ENCODE measurements around the gene SHISA4.
"Not testable (repeated sequence)": the region's sequence is repeated elsewhere in the genome, so short reads cannot be mapped to it uniquely, and the experiment has no call there.

GRCh38 chr1:201856722-201857121, 32.0 kb upstream of the SHISA4 start:
- not testable (repeated sequence) for TF ChIP-seq CREB1 (CRISPR knock-in tag; IDR thresholded peaks at IDR 0.05); ETV6 (CRISPR knock-in tag; IDR thresholded peaks at IDR 0.05); CTCF (IDR thresholded peaks at IDR 0.05); ATF3 (CRISPR knock-in tag; conservative IDR thresholded peaks at IDR 0.05); USF1 (CRISPR knock-in tag; IDR thresholded peaks at IDR 0.05); SP1 (CRISPR knock-in tag; conservative IDR thresholded peaks at IDR 0.05); ZNF512 (CRISPR knock-in tag; IDR thresholded peaks at IDR 0.05; ENCODE audit: borderline replicate concordance); ELF4 (CRISPR knock-in tag; IDR thresholded peaks at IDR 0.05; ENCODE audit: low read depth); ZNF138 (CRISPR knock-in tag; conservative IDR thresholded peaks at IDR 0.05); ZNF281 (CRISPR knock-in tag; IDR thresholded peaks at IDR 0.05); NR3C1 (CRISPR knock-in tag; conservative IDR thresholded peaks at IDR 0.05; ENCODE audit: low read depth); E2F4 (CRISPR knock-in tag; IDR thresholded peaks at IDR 0.05; ENCODE audit: borderline replicate concordance, low read depth); CDX4 (CRISPR knock-in tag; IDR thresholded peaks at IDR 0.05; ENCODE audit: borderline replicate concordance)
